KMS-11 (cell line): ENCODE measurements around the gene DNM3.

Experiments used
- H2AFZ ChIP-seq: fragments of 200-600 bp; sonication (generic); 2 replicates; pipeline ENCODE4 v1.6.1; 2016; ENCODE audit warnings: antibody characterized with exemption, mixed run types, low read depth
- H3K27ac ChIP-seq: fragments of 200-600 bp; sonication (generic); 2 replicates; pipeline ENCODE4 v1.6.1; 2016; ENCODE audit warnings: mild to moderate bottlenecking, mixed run types
- H3K27me3 ChIP-seq: fragments of 200-600 bp; sonication (generic); 2 replicates; pipeline ENCODE4 v1.6.1; 2017; ENCODE audit warnings: mild to moderate bottlenecking, low read depth, mixed run types, moderate library complexity; ENCODE audit not compliant: insufficient read depth
- H3K36me3 ChIP-seq: fragments of 200-600 bp; sonication (generic); 2 replicates; pipeline ENCODE4 v1.6.1; 2017; ENCODE audit warnings: mild to moderate bottlenecking, mixed run types; ENCODE audit not compliant: insufficient read depth
- H3K4me1 ChIP-seq: fragments of 200-600 bp; sonication (generic); 2 replicates; pipeline ENCODE4 v1.6.1; 2016; ENCODE audit warnings: mild to moderate bottlenecking, low read depth, mixed run types; ENCODE audit not compliant: poor library complexity, severe bottlenecking
- H3K4me2 ChIP-seq: fragments of 200-600 bp; sonication (generic); 2 replicates; pipeline ENCODE4 v1.7.0; 2016; ENCODE audit warnings: mild to moderate bottlenecking, mixed run types
- H3K4me3 ChIP-seq: fragments of 200-600 bp; sonication (generic); IDR thresholded peaks from 2 replicates; pipeline ENCODE4 v1.6.1; 2017; ENCODE audit warnings: low read depth, low read length, mixed read lengths; ENCODE audit not compliant: insufficient read depth
- H3K79me2 ChIP-seq: fragments of 200-600 bp; sonication (generic); 2 replicates; pipeline ENCODE4 v1.6.1; 2016; ENCODE audit warnings: low read depth, mixed run types; ENCODE audit not compliant: insufficient read depth
- H3K9ac ChIP-seq: fragments of 200-600 bp; sonication (generic); 2 replicates; pipeline ENCODE4 v1.6.1; 2016; ENCODE audit warnings: mild to moderate bottlenecking, mixed run types
- H4K20me1 ChIP-seq: fragments of 200-600 bp; sonication (generic); 2 replicates; pipeline ENCODE4 v1.6.1; 2016; ENCODE audit warnings: mild to moderate bottlenecking, mixed run types; ENCODE audit not compliant: insufficient read depth
- TF ChIP-seq, protein P1 (sequence below): fragments of 200-600 bp; sonication (generic); conservative IDR thresholded peaks from 2 replicates; pipeline ENCODE4 v1.6.1; 2017; ENCODE audit warnings: low read depth, mild to moderate bottlenecking, antibody characterized with exemption, low read length, moderate library complexity, mixed read lengths

DNM3 gene

GRCh38 chr1:172132836-172133235, 291.5 kb downstream of the DNM3 start:
- H2AFZ ChIP-seq = no peak overlapping the region
- H3K36me3 ChIP-seq = no peaks in the 10 kb centered on the region
- H3K9ac ChIP-seq = no peak overlapping the region
- H3K4me3 ChIP-seq = no peak overlapping the region
- no peaks in the 10 kb centered on the region for H3K79me2 ChIP-seq
- no peak overlapping the region for H3K27ac ChIP-seq
- TF ChIP-seq, protein P1, sequence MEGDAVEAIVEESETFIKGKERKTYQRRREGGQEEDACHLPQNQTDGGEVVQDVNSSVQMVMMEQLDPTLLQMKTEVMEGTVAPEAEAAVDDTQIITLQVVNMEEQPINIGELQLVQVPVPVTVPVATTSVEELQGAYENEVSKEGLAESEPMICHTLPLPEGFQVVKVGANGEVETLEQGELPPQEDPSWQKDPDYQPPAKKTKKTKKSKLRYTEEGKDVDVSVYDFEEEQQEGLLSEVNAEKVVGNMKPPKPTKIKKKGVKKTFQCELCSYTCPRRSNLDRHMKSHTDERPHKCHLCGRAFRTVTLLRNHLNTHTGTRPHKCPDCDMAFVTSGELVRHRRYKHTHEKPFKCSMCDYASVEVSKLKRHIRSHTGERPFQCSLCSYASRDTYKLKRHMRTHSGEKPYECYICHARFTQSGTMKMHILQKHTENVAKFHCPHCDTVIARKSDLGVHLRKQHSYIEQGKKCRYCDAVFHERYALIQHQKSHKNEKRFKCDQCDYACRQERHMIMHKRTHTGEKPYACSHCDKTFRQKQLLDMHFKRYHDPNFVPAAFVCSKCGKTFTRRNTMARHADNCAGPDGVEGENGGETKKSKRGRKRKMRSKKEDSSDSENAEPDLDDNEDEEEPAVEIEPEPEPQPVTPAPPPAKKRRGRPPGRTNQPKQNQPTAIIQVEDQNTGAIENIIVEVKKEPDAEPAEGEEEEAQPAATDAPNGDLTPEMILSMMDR = no peak
- no peak overlapping the region for H3K4me2 ChIP-seq
- no peaks in the 10 kb centered on the region for H3K27me3 ChIP-seq
- H3K4me1 ChIP-seq = no peaks in the 10 kb centered on the region
- no peaks in the 10 kb centered on the region for H4K20me1 ChIP-seq

DNA sequence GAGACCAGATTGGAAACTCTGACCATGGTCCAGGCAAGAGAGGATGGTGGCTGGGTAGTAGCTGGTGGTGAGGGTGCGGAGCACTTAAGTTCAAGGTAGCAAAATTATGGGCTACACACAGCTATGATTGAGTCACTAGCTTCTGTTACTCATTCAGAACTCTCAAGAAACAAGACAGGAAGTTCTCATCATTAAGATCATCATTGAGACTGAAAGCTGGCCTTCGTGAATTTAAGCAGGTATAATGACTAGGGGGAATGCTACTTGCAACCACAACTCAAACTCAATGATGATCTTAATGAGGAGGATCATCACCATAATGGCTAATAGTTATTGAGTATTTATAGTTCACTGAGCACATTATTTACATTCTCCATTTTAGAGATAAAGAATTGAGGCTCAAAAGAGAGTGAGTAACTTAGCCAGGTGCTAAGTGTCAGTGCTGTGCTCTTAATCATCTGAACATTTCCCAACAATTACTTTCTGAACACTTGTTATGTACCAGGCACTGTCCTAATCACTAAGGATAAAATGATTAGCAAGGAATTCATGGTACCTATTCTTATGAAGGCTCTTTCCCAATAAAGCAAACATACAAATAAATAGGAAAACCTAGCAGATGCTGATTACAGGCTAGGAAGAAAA, 292.9 kb downstream of the DNM3 start:
- Histone ChIP-seq H2AFZ (no peak overlapping the region), H3K27ac (no peak overlapping the region), H3K9ac (no peak overlapping the region), H3K4me3 (no peak overlapping the region), H4K20me1 (no peaks in the 10 kb centered on the region), H3K79me2 (no peaks in the 10 kb centered on the region), H3K4me2 (no peak overlapping the region), H3K36me3 (no peaks in the 10 kb centered on the region), H3K4me1 (no peaks in the 10 kb centered on the region), H3K27me3 (no peaks in the 10 kb centered on the region)
- TF ChIP-seq, protein P1 = no peak

GRCh38 chr1:172135076-172135672, 293.9 kb downstream of the DNM3 start:
- H4K20me1 ChIP-seq = no peaks in the 10 kb centered on the region
- no peak overlapping the region for H3K9ac ChIP-seq
- no peaks in the 10 kb centered on the region for H3K36me3 ChIP-seq
- no peaks in the 10 kb centered on the region for H3K79me2 ChIP-seq
- no peak overlapping the region for H3K4me2 ChIP-seq
- no peak overlapping the region for H3K27ac ChIP-seq
- H3K27me3 ChIP-seq = no peaks in the 10 kb centered on the region
- H3K4me3 ChIP-seq = no peak overlapping the region
- no peaks in the 10 kb centered on the region for H3K4me1 ChIP-seq
- H2AFZ ChIP-seq = no peak overlapping the region
- TF ChIP-seq, protein P1 = peak; percentile 80

DNA sequence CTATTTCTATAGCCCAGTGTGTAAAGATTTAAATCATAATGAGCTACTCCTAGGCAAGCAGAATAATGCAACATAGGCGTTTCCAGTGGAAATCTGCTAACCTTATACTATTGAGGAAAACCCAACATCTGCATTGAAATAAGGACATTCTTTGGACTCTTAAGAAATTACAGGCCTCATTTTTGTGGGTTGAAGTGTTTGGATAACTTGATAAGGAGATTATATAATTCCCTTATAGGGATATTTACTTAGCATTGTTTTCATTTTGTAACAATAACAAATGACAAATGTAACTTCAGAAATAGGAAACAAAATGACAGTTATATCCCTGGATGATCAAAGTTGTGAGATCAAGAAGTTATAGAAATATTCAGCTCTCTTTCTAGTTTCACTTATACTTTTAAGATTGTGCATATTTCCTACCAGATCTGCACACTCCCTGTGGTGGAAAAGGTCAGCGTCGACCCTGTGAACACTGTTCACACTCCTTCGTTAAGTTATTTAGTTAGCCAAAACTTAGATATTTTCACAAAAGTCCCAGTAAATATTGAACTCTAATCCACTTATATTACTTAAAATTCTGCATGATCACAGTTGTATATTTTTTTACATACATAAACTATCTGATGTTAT, 294.8 kb downstream of the DNM3 start:
- Histone ChIP-seq H3K79me2 (no peaks in the 10 kb centered on the region), H3K4me1 (no peaks in the 10 kb centered on the region), H2AFZ (no peak overlapping the region), H3K27ac (no peak overlapping the region), H3K4me2 (no peak overlapping the region), H3K36me3 (no peaks in the 10 kb centered on the region), H4K20me1 (no peaks in the 10 kb centered on the region), H3K27me3 (no peaks in the 10 kb centered on the region), H3K9ac (no peak overlapping the region), H3K4me3 (no peak overlapping the region)
- TF ChIP-seq, protein P1 = no peak
